Cardiac fibroblast (primary cell): ENCODE measurements around the gene IGLL5.
A peak's percentile ranks its signal among the peaks of the same experiment; 100 is the strongest.

ENCODE experiments used
- DNase-seq, 2 donors: peaks; one replicate each; pipeline versions ENCODE4 v3.0.0 to v3.0.0-alpha.2; 2010; ENCODE audit warnings: low read depth in 2 of 2
- H3K4me3 ChIP-seq, 2 donors: replicated peaks in 1 of 2; 1 replicate in 1 of 2; 2 replicates in 1 of 2; pipeline ENCODE4 v1.5.1; 2011; ENCODE audit warnings: low read depth in 2 of 2, low read length in 2 of 2, mild to moderate bottlenecking in 2 of 2, moderate library complexity in 1 of 2
- CTCF ChIP-seq: IDR thresholded peaks from one replicate; pipeline ENCODE4 v1.5.1; 2011; ENCODE audit warnings: low read depth, mild to moderate bottlenecking, low read length, inconsistent platforms

Gene IGLL5

GRCh38 chr22:22939588-22940368, 52.2 kb downstream of the IGLL5 start:
- TF ChIP-seq CTCF, result no peak
- H3K4me3 ChIP-seq, result no peak overlapping the region
- no peak for DNase-seq

DNA sequence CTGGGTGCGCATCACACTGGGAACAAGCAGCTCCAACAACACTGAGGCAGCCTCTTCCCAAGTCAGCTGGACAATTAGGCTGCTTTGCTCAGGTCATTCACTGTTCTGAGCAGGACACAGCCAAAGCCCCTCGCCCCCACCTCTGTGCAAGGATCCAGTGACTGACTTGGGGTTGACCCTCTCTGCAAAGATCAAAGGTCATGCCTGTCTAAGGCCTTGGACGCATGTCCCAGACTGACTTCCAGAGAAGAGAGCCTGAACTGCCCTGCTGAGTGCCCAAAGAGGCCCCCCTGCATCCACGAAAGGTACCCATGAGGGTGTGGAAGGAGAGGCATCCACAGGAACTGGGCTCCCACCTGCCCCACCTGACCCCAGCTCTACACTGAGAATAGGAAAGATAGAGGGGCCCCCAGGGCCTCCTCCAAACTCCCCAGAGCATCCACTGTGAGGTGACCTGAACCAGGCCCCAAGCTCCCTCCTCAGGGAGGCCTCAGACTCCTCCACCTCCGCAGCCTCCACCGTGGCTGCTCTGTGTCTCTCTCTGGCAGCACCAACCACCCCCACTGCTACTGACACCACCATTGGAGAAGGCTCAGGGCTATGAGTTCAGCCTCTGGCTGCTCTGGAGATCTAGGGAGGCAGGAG, 53.5 kb downstream of the IGLL5 start:
- TF ChIP-seq CTCF, result no peak
- DNase-seq, result no peak
- no peak overlapping the region for H3K4me3 ChIP-seq

- H3K4me3 ChIP-seq, result no peak overlapping the region
- no peak for TF ChIP-seq CTCF
- no peak for DNase-seq
Measured at GRCh38 chr22:22941831-22942510, 54.4 kb downstream of the IGLL5 start.

GRCh38 chr22:22942511-22943329, 55.1 kb downstream of the IGLL5 start:
- peak; percentile 62 to 63 for DNase-seq
- peak; percentile 78 for TF ChIP-seq CTCF
- H3K4me3 ChIP-seq, result no peak overlapping the region

DNA sequence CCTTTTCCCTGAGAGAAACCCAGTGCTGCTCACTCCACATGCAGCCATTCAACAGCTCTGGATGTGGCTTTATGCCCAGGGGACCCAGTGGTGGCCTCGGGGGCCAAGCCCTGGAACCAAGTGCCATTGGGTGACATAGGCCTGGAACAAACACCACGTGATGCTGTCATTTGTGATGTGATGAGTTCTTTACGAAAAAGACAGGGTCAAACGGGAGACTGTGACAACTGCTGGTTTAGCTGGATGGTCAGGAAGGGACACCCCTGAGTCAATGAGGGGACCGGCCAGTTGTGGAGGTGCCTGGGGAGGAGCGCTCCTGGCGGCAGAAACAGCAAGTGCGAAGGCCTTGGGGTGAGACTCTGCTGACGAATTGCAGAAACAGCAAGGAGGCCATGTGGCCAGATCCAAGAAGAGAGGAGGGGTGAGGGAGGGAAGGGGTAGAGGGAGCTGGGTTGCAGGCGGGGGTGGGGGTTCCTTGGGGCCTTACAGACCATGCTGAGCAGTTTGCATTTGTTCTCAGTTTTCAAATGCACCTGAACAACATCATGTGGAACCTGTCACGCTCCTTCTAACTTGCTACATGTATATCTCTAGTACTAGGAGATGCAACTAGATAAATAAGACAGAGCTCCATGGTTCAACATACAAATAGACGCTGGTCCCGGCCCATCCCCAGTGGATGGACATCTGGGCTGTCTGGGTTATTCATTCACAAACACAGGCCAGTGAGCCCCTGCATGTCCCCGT, 56.1 kb downstream of the IGLL5 start:
- peak; percentile 4 for TF ChIP-seq CTCF
- no peak for DNase-seq
- no peak overlapping the region for H3K4me3 ChIP-seq
